Activated naive CD8-positive, alpha-beta T cell treated with anti-CD3 and anti-CD28 coated beads for 36 hours (primary cell): ENCODE results near the gene ZNF678. TPM values are rescaled to one million over a fixed set of nuclear protein-coding genes. Genes with fewer than 3 reads are reported as not detected.
"Not testable (repeated sequence)": the region's sequence is repeated elsewhere in the genome, so short reads cannot be mapped to it uniquely, and the experiment has no call there.

Source experiments
- DNase-seq: peaks from one replicate; pipeline ENCODE4 v3.0.0; 2021
- H3K27ac Mint-ChIP-seq: one replicate; pipeline ENCODE4 v1.8.0; 2022; ENCODE audit warnings: mild to moderate bottlenecking, moderate library complexity, mixed read lengths
- H3K27me3 Mint-ChIP-seq: one replicate; pipeline ENCODE4 v1.8.0; 2022; ENCODE audit warnings: mild to moderate bottlenecking, mixed read lengths
- H3K36me3 Mint-ChIP-seq: one replicate; pipeline ENCODE4 v1.8.0; 2021; ENCODE audit warnings: mild to moderate bottlenecking, mixed read lengths
- H3K4me1 Mint-ChIP-seq: one replicate; pipeline ENCODE4 v1.8.0; 2021; ENCODE audit warnings: mixed read lengths
- H3K4me3 Mint-ChIP-seq: one replicate; pipeline ENCODE4 v1.8.0; 2022; ENCODE audit warnings: mild to moderate bottlenecking, moderate library complexity, mixed read lengths
- H3K9me3 Mint-ChIP-seq: one replicate; pipeline ENCODE4 v1.8.0; 2022; ENCODE audit warnings: mixed read lengths
- total RNA-seq, 2 experiments: library from RNA; stranded (reverse); gene quantifications; one replicate each; pipeline ENCODE4 v1.2.3, GENCODE V29; 2021

The ZNF678 gene
- total RNA-seq, 2 experiments from 2014 or later: 5.5 to 5.6 TPM

DNA sequence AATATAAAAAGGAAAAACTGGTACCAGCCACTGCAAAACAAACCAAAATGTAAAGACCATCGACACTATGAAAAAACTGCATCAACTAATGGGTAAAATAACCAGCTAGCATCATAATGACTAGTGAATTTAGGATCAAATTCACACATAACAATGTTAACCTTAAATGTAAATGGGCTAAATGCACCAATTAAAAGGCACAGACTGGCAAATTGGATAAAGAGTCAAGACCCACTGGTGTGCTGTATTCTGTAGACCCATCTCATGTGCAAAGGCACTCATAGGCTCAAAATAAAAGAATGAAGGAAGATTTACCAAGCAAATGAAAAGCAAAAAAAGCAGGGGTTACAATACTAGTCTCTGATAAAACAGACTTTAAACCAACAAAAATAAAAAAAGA, 138.3 kb downstream of the ZNF678 start:
- H3K27me3 Mint-ChIP-seq, DNase-seq: not testable (repeated sequence)

DNA sequence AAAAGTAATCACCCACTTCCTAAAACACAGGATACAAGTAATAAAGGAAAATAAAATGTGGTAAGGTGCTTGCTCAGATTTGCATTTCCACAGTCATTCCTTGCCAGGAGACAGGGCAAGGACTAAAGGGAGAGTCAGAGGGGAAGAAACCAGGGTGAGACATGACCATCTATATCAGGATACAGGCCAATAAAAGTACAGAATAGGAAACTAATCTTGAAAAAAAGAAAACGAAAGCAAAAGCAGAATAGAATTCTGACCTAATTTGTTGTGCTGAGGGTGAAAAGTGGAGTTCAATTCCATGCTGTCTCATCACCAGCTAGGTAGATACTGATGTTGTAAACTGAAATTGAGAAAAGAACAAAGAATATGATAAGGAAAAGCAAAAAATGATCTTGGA, 144.5 kb downstream of the ZNF678 start:
- no peak overlapping the region for H3K27ac Mint-ChIP-seq

More for the DNA sequence above, 138.3 kb downstream of the ZNF678 start:
- H3K9me3 Mint-ChIP-seq: peaks cover 63% of the 10 kb centered on the region
- not testable (repeated sequence) for H3K36me3 Mint-ChIP-seq, H3K4me3 Mint-ChIP-seq, H3K4me1 Mint-ChIP-seq, H3K27ac Mint-ChIP-seq

DNA sequence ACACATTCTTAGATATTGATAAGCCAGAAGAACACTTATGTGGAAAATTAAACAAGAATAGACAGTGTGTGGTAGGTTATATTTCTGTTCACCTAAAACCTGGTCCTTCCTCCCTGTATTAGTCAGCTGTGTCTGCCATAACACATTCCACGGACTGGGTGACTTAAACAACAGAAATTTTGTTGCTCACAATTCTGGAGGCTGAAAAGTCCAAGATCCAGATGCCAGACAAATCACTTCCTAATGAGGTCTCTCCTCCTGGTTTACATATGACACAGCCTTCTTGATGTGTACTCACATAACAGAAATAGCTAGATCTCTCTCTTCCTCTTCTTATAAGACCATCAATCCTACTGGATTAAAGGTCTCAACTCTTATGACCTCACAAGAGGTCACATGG, 146.1 kb downstream of the ZNF678 start:
- peaks cover 31% of the 10 kb centered on the region for H3K9me3 Mint-ChIP-seq
- peaks cover 6% of the 10 kb centered on the region for H3K27me3 Mint-ChIP-seq
- H3K27ac Mint-ChIP-seq: no peak overlapping the region
- no peak overlapping the region for H3K4me3 Mint-ChIP-seq
- peaks cover 6% of the 10 kb centered on the region for H3K4me1 Mint-ChIP-seq
- no peak for DNase-seq
- H3K36me3 Mint-ChIP-seq: peaks cover 5% of the 10 kb centered on the region

More for the DNA sequence above, 144.5 kb downstream of the ZNF678 start:
- DNase-seq: no peak
- Mint-ChIP-seq H3K4me3 (no peak overlapping the region), H3K36me3 (peaks cover 5% of the 10 kb centered on the region), H3K9me3 (peaks cover 38% of the 10 kb centered on the region), H3K27me3 (peaks cover 6% of the 10 kb centered on the region), H3K4me1 (peaks cover 6% of the 10 kb centered on the region)

GRCh38 chr1:227710474-227710873, 147.1 kb downstream of the ZNF678 start:
- not testable (repeated sequence) for H3K27ac Mint-ChIP-seq, H3K27me3 Mint-ChIP-seq, DNase-seq, H3K4me3 Mint-ChIP-seq, H3K4me1 Mint-ChIP-seq, H3K36me3 Mint-ChIP-seq
- peaks cover 35% of the 10 kb centered on the region for H3K9me3 Mint-ChIP-seq

DNA sequence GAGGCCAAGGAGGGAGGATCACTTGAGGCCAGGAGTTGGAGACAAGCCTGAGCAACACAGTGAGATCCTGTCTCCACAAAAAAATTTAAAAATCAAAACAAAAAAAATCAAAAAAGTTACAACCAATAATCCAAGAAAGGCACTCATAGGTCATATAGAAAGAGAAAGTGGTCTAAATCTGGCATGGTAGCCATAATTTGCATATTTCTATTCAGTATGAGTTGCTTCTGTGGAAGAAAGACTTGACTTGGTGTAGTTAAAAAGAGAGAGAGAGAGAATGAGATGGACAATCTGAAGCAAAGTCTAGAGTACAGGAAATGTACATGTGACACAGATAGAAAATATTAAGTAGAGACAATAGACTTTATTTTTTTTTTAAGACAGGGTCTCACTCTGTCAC, 149.3 kb downstream of the ZNF678 start:
- H3K4me3 Mint-ChIP-seq: no peak overlapping the region
- peaks cover 41% of the 10 kb centered on the region for H3K9me3 Mint-ChIP-seq
- H3K4me1 Mint-ChIP-seq: peaks cover 6% of the 10 kb centered on the region
- no peak for DNase-seq
- H3K36me3 Mint-ChIP-seq: peaks cover 7% of the 10 kb centered on the region
- no peak overlapping the region for H3K27ac Mint-ChIP-seq
- H3K27me3 Mint-ChIP-seq: peaks cover 6% of the 10 kb centered on the region

DNA sequence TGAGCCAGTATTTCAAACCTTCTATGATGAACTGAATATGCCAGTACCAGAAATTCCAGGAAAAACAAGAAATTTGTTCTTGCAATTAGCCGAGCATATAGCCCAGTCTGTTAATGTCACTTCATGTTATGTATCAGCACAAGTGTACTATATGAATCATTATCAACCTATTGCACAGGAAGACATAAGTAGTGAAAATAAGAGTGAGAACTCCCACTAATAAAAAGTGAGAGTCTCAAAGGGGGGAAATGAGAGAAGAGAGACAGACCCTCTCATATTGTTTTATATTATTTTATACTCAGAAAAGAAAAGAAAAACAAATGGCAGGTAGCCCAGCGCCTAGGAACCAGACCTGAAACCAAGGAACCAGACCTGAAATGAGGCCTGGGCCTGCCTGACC, 155.6 kb downstream of the ZNF678 start:
- no peak for DNase-seq
- Mint-ChIP-seq H3K4me3 (no peak overlapping the region), H3K9me3 (peaks cover 65% of the 10 kb centered on the region), H3K4me1 (no peaks in the 10 kb centered on the region), H3K36me3 (peaks cover 28% of the 10 kb centered on the region), H3K27me3 (no peaks in the 10 kb centered on the region), H3K27ac (no peak overlapping the region)

DNA sequence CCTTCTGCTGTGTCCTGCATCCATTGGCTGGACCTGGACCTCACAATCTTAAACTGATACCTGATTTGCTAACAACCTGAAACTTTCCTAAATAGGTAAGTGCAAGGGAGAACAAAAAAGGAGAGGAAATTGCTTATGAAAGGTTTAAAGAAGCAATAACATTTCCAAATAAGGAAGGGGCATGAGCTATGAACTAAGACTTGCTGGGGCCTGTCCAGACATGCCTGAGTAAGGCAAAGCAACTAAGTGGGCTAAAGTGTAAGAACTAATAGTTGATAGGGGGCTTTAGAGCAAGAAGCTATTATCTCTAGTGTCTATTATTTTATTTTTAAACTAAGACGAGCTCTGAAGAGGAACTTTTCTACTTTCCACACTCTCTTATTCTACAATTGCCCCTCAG, 160.1 kb downstream of the ZNF678 start:
- Mint-ChIP-seq H3K9me3 (peaks cover 37% of the 10 kb centered on the region), H3K27me3 (peaks cover 14% of the 10 kb centered on the region), H3K27ac (no peak overlapping the region), H3K4me3 (no peak overlapping the region), H3K36me3 (peaks cover 26% of the 10 kb centered on the region), H3K4me1 (peaks cover 4% of the 10 kb centered on the region)
- no peak for DNase-seq

DNA sequence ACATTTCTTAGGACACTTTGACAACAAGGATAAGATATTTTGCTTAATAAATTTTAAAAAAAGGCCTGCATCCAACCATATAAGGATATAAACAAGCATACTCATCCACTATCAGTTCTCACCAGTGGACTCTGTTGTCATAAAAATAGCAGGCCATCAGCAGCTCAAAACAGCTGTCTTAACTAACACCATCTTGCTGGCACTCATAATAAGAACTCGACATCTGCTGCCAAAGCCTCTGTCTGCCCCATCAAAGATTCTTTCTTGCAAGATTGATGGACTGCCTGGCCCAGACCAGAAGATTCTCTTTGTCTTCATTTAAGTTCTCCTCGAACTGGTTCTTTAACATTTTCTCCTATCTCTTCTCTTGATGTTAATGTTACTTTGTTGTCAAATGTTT, 161.7 kb downstream of the ZNF678 start:
- DNase-seq: no peak
- H3K4me3 Mint-ChIP-seq: no peak overlapping the region
- H3K36me3 Mint-ChIP-seq: peaks cover 19% of the 10 kb centered on the region
- H3K27me3 Mint-ChIP-seq: peaks cover 14% of the 10 kb centered on the region
- H3K4me1 Mint-ChIP-seq: peaks cover 11% of the 10 kb centered on the region
- no peak overlapping the region for H3K27ac Mint-ChIP-seq
- peaks cover 27% of the 10 kb centered on the region for H3K9me3 Mint-ChIP-seq

- H3K27me3 Mint-ChIP-seq: peaks cover 14% of the 10 kb centered on the region
- H3K36me3 Mint-ChIP-seq: peaks cover 14% of the 10 kb centered on the region
- H3K27ac Mint-ChIP-seq: no peak overlapping the region
- DNase-seq: no peak
- peaks cover 14% of the 10 kb centered on the region for H3K9me3 Mint-ChIP-seq
- peaks cover 15% of the 10 kb centered on the region for H3K4me1 Mint-ChIP-seq
- no peak overlapping the region for H3K4me3 Mint-ChIP-seq
These were observed 163.0 kb downstream of the ZNF678 start for GRCh38 chr1:227726318-227726717.

Other genes with a start within 250 kb of the ZNF678 start
- gene CDC42BPA, start 245.1 kb upstream of the ZNF678 start, total RNA-seq: 1 to 10 TPM; 2.7 to 3.0 TPM
- gene JMJD4, start 171.7 kb downstream of the ZNF678 start, total RNA-seq: 10 to 100 TPM; 24.1 to 27.9 TPM
- gene SNAP47, start 171.9 kb downstream of the ZNF678 start, total RNA-seq: 10 to 100 TPM; 24.1 to 30.5 TPM